GM10248 (cell line): ENCODE data around the gene ALDH2.
"Not testable (repeated sequence)": the region's sequence is repeated elsewhere in the genome, so short reads cannot be mapped to it uniquely, and the experiment has no call there.

Experiments
- CTCF ChIA-PET: fragments of 300-600 bp; sonication (Branson Sonifier 250); formaldehyde crosslinking; extraction: SDS; loops from one replicate; lab custom pipeline; 2021; ENCODE audit warnings: antibody characterized with exemption; lab: Yijun Ruan, JAX
- POLR2A ChIA-PET: fragments of 350-650 bp; sonication (Branson Sonifier 250); formaldehyde crosslinking; extraction: SDS; loops from one replicate; lab custom pipeline; 2020; ENCODE audit warnings: antibody characterized with exemption; lab: Yijun Ruan, JAX
- DNase-seq: peaks from one replicate; pipeline ENCODE4 v3.0.0; 2012; ENCODE audit errors: extremely low spot score
- TF ChIP-seq, protein P1 (sequence below): IDR thresholded peaks from 2 replicates; pipeline ENCODE4 v1.5.1; 2012; ENCODE audit warnings: mild to moderate bottlenecking, low read depth; ENCODE audit errors: extremely low read depth, missing control alignments, control extremely low read depth

Gene ALDH2

GRCh38 chr12:111758120-111758561 is 8.6 kb upstream of the ALDH2 start:
- CTCF ChIA-PET = interaction anchor here (1.4 to 4.6 kb wide), 3 partner anchors 13 to 55 kb away, joined by 4 to 18 read pairs (median 4); no protein-coding TSS in a partner anchor
- POLR2A ChIA-PET = no interaction called here
- no peak for DNase-seq

GRCh38 chr12:111759271-111759670 is 7.5 kb upstream of the ALDH2 start:
- no peak for DNase-seq
- TF ChIP-seq, protein P1, sequence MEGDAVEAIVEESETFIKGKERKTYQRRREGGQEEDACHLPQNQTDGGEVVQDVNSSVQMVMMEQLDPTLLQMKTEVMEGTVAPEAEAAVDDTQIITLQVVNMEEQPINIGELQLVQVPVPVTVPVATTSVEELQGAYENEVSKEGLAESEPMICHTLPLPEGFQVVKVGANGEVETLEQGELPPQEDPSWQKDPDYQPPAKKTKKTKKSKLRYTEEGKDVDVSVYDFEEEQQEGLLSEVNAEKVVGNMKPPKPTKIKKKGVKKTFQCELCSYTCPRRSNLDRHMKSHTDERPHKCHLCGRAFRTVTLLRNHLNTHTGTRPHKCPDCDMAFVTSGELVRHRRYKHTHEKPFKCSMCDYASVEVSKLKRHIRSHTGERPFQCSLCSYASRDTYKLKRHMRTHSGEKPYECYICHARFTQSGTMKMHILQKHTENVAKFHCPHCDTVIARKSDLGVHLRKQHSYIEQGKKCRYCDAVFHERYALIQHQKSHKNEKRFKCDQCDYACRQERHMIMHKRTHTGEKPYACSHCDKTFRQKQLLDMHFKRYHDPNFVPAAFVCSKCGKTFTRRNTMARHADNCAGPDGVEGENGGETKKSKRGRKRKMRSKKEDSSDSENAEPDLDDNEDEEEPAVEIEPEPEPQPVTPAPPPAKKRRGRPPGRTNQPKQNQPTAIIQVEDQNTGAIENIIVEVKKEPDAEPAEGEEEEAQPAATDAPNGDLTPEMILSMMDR = no peak
- CTCF ChIA-PET = interaction anchor here (2.2 to 4.6 kb wide), 2 partner anchors 14 to 54 kb away, joined by 4 to 18 read pairs; no protein-coding TSS in a partner anchor
- POLR2A ChIA-PET = no interaction called here

More at GRCh38 chr12:111758120-111758561, 8.6 kb upstream of the ALDH2 start:
- TF ChIP-seq, protein P1 = no peak

DNA sequence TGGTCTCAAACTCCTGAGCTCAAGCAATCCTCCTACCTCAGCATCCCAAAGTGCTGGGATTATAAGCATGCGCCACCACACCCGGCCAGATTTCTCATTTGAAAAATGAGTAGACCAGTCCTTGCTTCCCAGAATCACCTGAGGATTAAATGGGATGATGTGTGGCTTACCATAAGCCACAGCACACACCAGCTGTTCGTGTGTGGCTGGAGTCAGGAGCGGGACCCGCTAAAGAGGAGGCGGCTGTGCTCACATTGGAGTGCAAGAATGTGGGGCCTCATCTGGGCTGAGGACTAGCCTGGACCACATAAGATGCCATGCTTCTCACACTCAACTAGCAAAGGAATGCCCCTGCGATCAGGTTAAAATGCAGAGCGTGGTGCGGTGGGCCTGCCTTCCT is 6.7 kb upstream of the ALDH2 start:
- DNase-seq = no peak
- ChIA-PET POLR2A (no interaction called here), CTCF (interaction anchor here (1.5 to 4.6 kb wide), 2 partner anchors 53 to 363 kb away, joined by 3 to 18 read pairs; no protein-coding TSS in a partner anchor)
- TF ChIP-seq, protein P1 = no peak

DNA sequence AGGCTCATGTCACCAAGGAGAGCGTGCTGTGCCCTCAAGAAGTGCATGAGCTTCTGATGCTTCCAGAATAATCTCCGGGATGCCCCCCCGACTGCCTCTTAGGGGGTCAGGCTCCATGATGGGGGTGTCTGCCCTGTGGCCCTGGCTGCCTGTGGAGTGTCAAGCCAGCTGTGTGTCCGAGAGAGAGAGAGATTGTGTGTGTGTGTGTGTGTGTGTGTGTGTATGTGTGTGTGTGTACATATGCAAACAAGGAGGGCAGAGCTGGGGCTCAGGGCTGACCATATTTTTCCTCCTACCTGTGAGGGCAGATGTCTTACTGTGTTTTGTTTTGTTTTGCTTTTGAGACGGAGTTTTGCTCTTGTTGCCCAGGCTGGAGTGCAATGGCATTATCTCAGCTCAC is 5.6 kb upstream of the ALDH2 start:
- peak; percentile 41 for DNase-seq
- ChIA-PET CTCF (interaction anchor here (0.9 to 3.5 kb wide), 6 partner anchors 7 to 364 kb away, joined by 3 to 16 read pairs (median 4); no protein-coding TSS in a partner anchor), POLR2A (interaction anchor here (0.6 to 0.7 kb wide), 2 partner anchors 520 to 1541 kb away, joined by 3 to 4 read pairs; no protein-coding TSS in a partner anchor)
- TF ChIP-seq, protein P1 = no peak

DNA sequence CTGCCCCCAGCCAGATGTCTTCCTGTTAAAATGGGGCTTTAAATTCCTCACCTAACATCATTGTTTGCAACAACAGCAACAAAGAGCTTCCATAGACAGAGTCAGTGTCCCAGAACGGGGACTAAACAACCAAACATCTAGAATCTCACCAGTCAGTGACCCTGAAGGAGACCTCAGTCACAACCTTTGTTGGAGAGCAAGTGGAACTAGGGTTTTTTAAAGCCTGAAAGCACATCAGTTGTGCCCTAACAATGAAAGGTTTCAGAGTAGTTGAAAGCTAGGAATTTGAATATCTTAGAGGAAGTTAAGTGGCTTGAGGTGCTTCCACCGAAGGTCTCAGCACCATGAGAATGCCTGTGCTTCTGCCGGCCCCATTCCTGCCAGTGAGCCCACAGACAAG is 5.0 kb upstream of the ALDH2 start:
- TF ChIP-seq, protein P1 = no peak
- ChIA-PET POLR2A (interaction anchor here (0.6 kb wide), 1 partner anchor 519 kb away, joined by 4 read pairs; no protein-coding TSS in a partner anchor), CTCF (interaction anchor here (0.9 to 3.5 kb wide), 5 partner anchors 8 to 54 kb away, joined by 4 to 16 read pairs (median 4); no protein-coding TSS in a partner anchor)
- DNase-seq = peak; percentile 27

- POLR2A ChIA-PET, DNase-seq: not testable (repeated sequence)
- CTCF ChIA-PET = interaction anchor here (0.6 to 3.5 kb wide), 6 partner anchors 9 to 49 kb away, joined by 3 to 16 read pairs (median 6); no protein-coding TSS in a partner anchor
Observed at GRCh38 chr12:111763552-111763951, 3.2 kb upstream of the ALDH2 start.
